Renal cortical epithelial cell (primary cell): ENCODE data around the gene OSBPL8. TPM values are rescaled to one million over a fixed set of nuclear protein-coding genes. Genes with fewer than 3 reads are reported as not detected.

Source experiments
- DNase-seq: peaks from one replicate; pipeline ENCODE4 v3.0.0-alpha.2; 2011; ENCODE audit warnings: low read depth
- total RNA-seq: library from RNA; depleted of rRNA; stranded (reverse); fragments of >200 nt; gene quantifications from 2 replicates; pipeline ENCODE4 v1.2.3, GENCODE V29; 2014

The OSBPL8 gene
- total RNA-seq, 1 donor from 2014 or later = 64.0 TPM

DNA sequence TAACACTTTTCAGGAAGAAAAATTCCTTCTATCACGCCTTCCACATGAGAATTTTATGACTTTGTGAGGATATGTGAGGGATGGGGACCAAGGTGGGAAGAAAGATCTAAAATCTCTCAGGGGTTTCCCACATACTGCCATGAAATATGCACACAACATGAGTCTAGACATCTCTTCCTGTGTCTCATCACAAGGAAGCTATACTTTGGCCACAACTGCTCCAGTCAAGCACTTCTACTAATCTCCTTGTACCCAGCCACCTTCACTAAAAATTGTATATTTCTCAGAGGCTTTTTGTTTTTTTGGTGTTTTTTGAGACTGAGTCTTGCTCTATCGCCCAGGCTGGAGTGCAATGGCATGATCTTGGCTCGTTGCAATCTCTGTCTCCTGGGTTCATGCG is 3.2 kb downstream of the OSBPL8 start:
- no peak for DNase-seq

DNA sequence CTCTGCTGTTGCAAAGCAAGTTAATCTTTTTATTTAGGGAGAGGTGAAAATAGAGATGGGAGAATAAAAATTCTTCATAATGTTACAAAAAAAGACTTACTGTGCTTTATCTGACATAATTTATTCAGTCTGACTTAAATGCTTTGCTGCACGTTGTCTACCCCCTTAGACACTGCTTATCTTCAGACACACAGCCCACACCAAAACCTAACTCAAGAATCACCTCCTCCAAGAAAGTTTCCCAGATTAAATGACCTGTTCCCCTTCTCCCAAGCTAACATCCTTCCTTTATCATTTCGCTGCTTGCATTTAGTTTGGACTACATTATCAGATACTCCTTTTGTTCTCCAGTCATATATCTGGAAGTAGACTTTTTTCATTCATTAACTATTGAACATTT is 3.8 kb downstream of the OSBPL8 start:
- no peak for DNase-seq

DNA sequence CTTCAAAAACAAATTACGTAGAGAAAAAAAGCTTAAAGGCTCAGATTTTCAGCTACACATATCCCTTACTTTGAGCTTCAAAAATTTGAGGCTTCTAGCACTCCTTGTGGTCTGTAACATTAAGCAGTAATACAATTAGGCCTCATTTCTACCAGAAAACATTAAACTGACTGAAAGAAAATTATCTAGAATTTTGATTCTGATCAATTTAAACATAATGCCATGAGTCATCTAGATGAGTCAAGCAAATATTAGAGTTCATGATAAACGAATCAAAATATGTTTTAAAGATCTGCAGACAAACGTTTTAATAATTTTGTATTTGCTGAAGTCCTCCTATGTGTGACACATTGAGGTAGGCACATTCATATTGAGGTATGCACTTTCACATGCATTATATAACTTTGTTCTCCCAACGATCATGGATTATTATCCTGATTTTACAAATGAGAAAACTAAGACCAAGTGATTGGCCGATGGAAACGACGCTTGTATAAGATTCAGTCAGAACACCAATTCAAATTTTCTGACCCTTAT is 4.3 kb downstream of the OSBPL8 start:
- DNase-seq = no peak

GRCh38 chr12:76554405-76555230 is 5.0 kb downstream of the OSBPL8 start:
- no peak for DNase-seq

- peak; percentile 58 for DNase-seq
Measured at GRCh38 chr12:76552343-76552938, 7.1 kb downstream of the OSBPL8 start.

- DNase-seq = no peak
Measured at GRCh38 chr12:76551482-76551888, 8.1 kb downstream of the OSBPL8 start.

GRCh38 chr12:76549131-76549530 is 10.4 kb downstream of the OSBPL8 start:
- DNase-seq = no peak

GRCh38 chr12:76548222-76548837 is 11.2 kb downstream of the OSBPL8 start:
- no peak for DNase-seq

GRCh38 chr12:76547526-76547925 is 12.0 kb downstream of the OSBPL8 start:
- DNase-seq = peak; percentile 56

- no peak for DNase-seq
Measured at GRCh38 chr12:76546889-76547288, 12.7 kb downstream of the OSBPL8 start.

DNA sequence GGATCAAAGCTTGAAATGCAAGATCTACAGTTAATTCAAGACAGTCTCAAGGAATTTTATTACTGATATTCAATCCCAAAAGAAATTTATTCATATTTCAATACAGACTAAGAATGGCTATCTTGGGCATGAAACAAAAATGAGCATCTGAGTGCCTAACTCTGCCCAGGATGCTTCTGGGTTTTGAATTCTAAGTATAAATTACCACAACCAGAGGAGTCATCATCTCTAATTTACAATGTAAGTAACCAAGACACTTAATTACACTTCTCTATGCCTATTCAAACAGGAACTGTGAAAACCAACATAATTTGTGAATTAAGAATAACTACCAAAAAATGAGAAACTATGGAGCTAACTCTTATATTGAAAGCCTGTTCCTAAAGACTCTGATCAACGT is 14.1 kb downstream of the OSBPL8 start:
- no peak for DNase-seq

DNA sequence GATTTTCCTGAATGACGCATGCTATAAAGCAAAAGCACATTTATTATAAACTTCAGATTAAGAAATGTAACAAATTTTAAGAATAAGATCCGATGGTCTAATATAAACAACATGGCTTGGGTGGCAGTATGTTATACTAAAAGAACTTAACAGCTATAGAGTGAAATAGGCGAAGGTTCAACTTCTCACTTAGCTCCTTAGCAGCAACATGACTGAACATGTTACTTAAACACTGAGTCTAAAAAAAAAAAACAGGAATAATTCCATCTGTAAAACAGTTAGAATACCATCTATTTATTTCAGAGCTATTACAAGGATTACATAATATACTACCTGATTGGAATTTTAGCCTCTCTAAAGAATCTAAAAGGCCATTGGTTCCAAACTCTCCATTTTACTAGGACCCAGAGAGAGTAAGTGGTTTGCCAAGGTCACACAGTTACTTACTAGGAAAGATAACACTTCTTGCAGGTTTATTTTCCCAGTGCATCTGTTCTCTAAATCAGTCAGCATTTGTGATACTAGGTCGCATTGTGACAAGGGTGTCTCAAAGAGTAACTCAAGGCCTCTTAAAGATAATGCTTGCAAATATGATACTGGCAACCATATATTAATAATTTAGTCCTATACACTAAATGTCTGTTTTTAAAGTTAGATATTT is 14.8 kb downstream of the OSBPL8 start:
- no peak for DNase-seq

DNA sequence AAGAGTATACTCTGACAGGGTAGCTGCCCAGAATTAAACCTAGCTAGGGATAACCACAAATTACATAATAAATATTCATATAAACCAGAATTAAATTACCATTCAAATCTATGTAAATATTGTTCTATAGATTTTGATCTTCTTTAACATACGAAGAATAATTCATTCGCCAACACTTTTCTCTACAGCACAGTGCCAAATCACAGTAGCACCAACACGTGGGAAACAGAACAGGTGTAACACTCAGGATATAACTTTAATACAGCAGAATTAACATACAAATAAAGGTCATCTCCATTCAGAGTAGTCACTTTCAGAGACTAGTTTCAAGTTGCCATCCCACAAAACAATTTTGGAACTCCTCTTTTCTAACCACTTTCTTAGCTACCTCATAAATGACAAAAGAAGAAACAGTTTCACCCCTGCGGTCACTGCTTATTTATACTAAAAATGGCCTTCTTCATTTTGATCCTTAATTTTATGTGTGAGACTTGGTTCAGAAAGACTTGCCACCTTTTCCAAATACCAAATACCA is 15.7 kb downstream of the OSBPL8 start:
- DNase-seq = no peak

GRCh38 chr12:76542908-76543307 is 16.7 kb downstream of the OSBPL8 start:
- no peak for DNase-seq

- no peak for DNase-seq
Measured at GRCh38 chr12:76539727-76540126, 19.8 kb downstream of the OSBPL8 start.

DNA sequence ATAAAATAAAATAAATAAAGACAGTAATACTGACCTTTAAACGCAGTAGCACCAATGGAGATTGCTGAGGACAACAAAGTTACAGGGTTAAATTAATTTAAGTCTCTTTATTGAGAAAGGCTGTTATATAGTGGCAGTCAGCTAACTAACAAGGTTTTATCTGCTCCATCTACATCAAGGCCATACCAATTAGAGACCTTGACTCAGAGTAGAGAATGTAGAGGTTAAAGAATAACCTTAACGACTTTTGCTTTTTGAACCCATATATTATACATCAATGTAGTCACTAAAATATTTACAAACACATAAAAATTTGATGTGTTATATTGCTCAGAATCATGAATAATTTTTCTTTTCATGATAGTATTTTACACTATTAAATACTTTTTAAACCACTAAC is 21.6 kb downstream of the OSBPL8 start:
- DNase-seq = no peak

GRCh38 chr12:76536546-76536945 is 23.0 kb downstream of the OSBPL8 start:
- DNase-seq = no peak

DNA sequence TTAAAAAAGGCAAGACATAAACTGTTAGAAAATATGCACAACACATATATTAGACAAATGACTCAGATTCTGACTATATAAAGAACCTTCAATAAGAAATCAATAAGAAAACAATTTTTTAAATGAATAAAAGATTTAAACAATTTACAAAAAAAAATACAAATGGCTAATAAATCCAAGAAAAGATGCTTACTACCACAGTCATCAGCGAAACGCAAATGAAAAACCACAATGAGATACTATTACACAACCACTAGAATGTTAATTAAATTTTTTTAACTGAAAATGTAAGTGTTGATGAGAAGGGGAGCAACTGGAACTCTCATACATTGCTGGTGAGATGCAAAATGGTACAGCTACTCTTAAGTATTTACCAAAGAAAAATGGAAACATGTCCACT is 24.4 kb downstream of the OSBPL8 start:
- DNase-seq = no peak

DNA sequence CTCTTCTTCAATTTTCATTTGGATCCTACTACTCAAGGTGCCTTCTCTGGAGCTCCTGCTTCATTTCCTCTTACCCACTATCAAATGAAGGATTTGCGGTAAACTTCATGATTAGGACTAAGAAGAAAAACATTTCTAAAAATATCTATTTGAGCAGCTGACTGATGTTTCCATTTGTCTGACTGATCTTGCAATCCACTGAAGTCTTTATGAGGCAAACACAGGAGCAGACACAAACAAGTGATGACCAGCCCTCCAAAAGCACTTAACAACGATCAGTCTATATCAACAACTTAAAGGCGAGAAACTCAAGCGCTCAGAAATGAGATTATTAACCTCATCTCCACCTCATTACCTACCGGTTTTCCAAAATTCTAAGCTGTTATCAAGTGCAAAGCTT is 26.2 kb downstream of the OSBPL8 start:
- no peak for DNase-seq

GRCh38 chr12:76532520-76532919 is 27.1 kb downstream of the OSBPL8 start:
- DNase-seq = no peak

- no peak for DNase-seq
Measured at GRCh38 chr12:76531056-76531455, 28.5 kb downstream of the OSBPL8 start.

GRCh38 chr12:76530516-76530915 is 29.1 kb downstream of the OSBPL8 start:
- no peak for DNase-seq
